A549 treated with RU486 at 1 μM for 4 hours (cell line): ENCODE measurements around the gene GPR171. TPM values are rescaled to one million over a fixed set of nuclear protein-coding genes. Genes with fewer than 3 reads are reported as not detected.

ENCODE experiments used
- total RNA-seq: library from RNA; stranded (reverse); fragments of 200-300 nt; extraction: Qiagen RNA extraction; gene quantifications from 5 replicates; pipeline ENCODE4 v1.2.3, GENCODE V29; 2022; ENCODE audit warnings: low read depth

GPR171 gene, protein sequence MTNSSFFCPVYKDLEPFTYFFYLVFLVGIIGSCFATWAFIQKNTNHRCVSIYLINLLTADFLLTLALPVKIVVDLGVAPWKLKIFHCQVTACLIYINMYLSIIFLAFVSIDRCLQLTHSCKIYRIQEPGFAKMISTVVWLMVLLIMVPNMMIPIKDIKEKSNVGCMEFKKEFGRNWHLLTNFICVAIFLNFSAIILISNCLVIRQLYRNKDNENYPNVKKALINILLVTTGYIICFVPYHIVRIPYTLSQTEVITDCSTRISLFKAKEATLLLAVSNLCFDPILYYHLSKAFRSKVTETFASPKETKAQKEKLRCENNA
- total RNA-seq, result not detected in 5 replicates

DNA sequence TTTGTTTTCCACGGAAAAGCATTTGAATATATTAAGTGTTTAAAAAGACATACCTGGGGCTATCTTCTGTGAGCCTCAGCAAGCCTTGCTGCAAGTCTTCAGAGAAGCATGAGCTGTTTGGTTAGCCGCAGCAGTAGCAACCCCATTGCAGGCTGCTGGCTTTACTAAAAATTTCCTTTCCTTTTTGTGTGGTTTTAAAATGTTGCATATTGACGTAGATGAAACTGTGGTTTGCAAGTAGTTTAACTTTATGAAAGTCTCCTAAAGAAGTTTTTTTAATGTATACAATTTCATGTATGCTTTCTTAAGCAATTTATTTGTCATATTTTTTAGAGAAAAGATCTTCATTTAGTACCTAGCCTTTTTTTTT lies at the start of gene GPR171:
TSS of gene GPR171 (minus strand) at position 166 of the 370 bp plus-strand sequence. CDS start 3,830 bp downstream, outside the sequence.

Other genes starting within 250 kb of the GPR171 start
- gene CLRN1, start 230.5 kb downstream of the GPR171 start, total RNA-seq, result not detected in 5 replicates
- 0.25 to 0.87 TPM (median 0.50 TPM) in 5 replicates for gene MED12L, start 117.6 kb downstream of the GPR171 start, total RNA-seq
- gene P2RY14, start 75.3 kb upstream of the GPR171 start, total RNA-seq, result not detected in 5 replicates
- gene GPR87, start 113.6 kb upstream of the GPR171 start, total RNA-seq, result 0.94 to 1.9 TPM (median 1.6 TPM) in 5 replicates
- gene P2RY13, start 126.3 kb upstream of the GPR171 start, total RNA-seq, result not detected in 5 replicates
- gene P2RY12, start 181.5 kb upstream of the GPR171 start, total RNA-seq, result not detected in 5 replicates